HG02973 (cell line): ENCODE data around the gene SPATA20.

Experiments used
- ATAC-seq: cut with Tn5 transposase; IDR thresholded peaks from one replicate; pipeline ENCODE4 v1.9.1; 2021; ENCODE audit warnings: moderate library complexity; ENCODE audit not compliant: unreplicated experiment

Gene SPATA20

DNA sequence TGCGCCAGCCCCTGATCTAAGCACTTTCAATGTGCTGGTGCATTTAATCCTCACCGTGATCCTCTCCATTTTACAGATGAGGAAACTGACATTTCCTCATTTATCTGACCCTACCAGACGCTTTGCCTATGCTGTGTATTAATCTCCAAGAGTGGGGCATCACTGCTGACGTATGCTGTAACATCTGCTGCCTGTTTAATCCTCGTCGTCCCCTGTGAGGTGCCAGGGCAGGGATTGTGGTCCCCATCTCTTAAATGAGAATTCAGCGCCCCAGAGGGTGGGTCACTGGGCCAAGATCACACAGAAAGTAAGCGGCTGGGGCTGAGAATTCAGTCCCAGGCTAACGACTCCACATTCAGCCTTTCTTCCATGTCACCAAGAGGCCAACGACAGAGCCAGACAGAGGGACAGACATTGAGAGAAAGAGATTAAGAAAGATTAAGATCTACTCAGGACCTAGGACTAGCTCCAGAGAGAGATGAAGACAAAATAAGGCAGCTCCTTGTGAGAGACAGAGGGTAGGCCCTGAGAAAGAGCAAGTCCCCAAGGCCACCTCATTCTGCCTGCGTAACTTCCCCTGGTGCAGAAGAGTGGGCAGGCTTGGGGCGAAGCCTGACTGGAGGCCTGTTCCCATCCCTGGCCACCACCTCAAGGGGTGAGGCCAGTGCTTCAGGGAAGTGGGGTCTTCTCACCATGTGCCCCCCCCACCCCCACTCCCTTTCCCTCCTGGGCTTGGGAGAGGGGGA is 27.1 kb downstream of the SPATA20 start:
- no peak for ATAC-seq

DNA sequence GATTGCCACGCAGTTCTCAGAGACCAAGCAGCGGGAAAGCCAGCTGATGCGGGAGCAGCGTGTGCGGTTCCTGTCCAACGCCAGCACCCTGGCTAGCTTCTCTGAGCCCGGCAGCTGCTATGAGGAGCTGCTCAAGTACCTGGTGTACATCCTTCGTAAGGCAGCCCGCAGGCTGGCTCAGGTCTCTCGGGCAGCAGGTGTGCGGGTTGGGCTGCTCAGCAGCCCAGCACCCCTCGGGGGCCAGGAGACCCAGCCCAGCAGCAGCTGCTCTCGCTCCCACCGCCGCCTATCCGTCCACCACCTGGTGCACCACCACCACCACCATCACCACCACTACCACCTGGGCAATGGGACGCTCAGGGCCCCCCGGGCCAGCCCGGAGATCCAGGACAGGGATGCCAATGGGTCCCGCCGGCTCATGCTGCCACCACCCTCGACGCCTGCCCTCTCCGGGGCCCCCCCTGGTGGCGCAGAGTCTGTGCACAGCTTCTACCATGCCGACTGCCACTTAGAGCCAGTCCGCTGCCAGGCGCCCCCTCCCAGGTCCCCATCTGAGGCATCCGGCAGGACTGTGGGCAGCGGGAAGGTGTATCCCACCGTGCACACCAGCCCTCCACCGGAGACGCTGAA is 28.7 kb downstream of the SPATA20 start:
- ATAC-seq: no peak

DNA sequence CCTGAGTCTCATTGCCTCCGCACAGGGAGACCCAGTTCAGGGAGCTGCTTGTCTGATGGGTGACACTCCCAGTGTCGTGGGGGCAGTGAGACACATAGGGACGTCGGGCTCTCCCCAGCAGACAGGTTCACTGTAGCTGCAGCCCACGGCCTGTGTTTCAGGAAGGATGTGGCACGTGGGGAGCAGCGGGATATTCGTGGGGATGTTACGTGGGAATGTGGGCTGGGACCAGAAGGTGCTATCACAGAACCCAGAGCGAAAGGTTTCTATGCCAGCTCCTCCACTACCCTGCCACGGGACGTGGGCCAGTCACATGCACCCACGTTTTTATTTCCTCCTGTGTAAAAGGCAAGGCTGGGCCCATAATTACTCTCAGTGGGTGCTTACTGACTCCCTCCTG is 29.9 kb downstream of the SPATA20 start:
- no peak for ATAC-seq

GRCh38 chr17:50577451-50577954 is 30.5 kb downstream of the SPATA20 start:
- no peak for ATAC-seq

GRCh38 chr17:50578173-50578572 is 31.2 kb downstream of the SPATA20 start:
- ATAC-seq: no peak

- ATAC-seq: no peak
These were observed 32.4 kb downstream of the SPATA20 start for GRCh38 chr17:50579399-50579798.

GRCh38 chr17:50580646-50581045 is 33.7 kb downstream of the SPATA20 start:
- no peak for ATAC-seq

DNA sequence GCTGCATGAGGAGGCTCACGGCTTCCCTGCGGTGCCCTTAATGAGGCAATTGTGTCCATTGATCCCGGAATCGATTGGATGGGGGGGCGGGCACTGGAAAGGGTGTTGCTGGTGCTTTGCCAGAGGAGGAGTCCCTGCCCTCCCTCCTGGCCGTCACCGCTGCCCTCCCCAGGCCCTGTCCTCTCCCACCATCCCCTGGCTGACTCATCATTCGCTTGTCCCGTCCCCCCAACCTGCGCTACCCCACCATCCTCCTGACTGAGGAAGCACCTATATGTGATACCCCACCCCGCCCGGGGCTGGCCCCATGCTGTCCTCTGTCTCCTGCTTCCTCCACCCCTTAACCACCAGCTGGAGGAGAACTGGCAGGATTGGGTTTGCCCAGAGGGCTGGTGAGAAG is 34.3 kb downstream of the SPATA20 start:
- ATAC-seq: no peak

GRCh38 chr17:50582741-50583140 is 35.8 kb downstream of the SPATA20 start:
- ATAC-seq: no peak

DNA sequence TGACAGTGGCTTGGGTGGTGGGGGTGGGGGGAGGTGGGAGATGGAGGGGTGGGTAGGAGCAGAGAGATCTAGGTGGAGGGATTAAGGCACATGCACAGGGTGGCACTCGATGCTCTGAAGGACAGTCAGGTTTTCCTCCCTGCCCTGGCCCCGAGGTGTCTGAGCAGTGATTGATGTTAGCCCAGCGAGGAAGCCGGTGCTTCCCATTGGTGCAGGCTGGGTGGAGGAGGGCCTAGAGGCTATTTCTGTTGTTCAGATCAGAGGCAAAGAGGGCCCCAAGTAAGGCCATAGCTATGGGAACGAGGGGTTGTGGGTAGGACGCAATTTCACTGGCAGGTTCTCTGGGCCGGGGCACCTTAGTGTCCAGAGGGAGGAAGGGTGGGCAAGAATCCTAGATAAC is 36.7 kb downstream of the SPATA20 start:
- no peak for ATAC-seq

GRCh38 chr17:50584116-50584515 is 37.1 kb downstream of the SPATA20 start:
- no peak for ATAC-seq

GRCh38 chr17:50584749-50585148 is 37.8 kb downstream of the SPATA20 start:
- ATAC-seq: no peak

DNA sequence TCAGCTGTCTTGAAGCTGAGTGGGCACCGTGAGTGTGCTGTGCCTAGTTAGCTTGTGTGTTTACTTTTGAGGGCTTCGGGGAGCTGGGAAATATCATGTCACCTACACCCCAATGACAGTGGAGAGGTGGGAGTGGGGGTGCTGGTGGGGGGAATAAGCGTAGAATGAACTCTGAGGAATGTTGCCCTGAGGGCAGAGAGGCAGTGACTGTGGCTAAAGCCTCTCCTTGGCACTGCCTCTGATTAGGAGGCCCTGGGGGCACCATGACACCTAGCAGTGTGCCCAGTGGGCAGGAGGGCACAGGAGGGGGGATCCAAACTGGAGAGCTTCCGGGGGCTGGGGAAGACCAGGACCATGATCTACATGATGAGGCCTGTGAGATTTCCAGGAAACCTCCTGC is 38.4 kb downstream of the SPATA20 start:
- no peak for ATAC-seq

DNA sequence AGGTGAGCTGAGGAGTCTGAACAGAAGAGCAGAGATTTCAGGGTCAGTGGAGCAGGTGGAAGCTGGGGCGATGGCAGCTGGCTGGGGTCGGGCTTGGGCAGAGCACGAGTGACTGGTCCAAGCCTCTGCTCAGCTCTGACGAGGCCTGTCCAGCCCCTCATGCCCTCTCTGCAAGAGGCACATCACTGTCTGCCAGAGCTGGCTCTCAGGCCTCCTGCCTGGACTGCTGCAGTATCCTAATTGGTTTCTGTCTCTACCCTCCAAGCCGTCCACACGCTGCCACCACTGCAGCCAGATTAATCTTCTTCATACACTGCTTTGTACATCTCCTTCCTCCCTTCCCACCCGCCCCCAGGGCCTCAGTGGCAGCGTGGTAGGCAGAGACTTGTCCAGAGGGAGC is 38.9 kb downstream of the SPATA20 start:
- no peak for ATAC-seq

GRCh38 chr17:50586421-50587247 is 39.7 kb downstream of the SPATA20 start:
- no peak for ATAC-seq

DNA sequence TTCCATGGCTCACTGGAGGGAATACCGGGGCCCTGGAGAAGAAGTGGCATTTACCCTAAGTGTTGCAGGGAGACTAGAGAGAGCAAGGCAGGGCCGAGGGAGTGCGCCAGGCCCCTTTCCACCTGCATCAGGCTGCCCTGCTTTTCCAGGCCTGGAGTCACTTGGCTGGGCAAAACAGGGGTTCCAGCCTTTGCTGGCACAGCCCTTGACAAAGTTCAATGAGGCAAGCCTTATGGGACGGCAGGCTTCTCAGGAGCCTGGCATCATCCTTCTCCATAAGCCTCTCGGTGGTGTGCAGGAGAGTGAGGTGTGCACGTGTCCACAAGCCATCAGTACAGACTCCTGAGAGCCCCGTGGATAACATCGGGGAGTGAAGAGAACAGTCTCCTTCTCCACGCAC is 40.6 kb downstream of the SPATA20 start:
- ATAC-seq: no peak

- no peak for ATAC-seq
These were observed 41.5 kb downstream of the SPATA20 start for GRCh38 chr17:50588391-50589049.

DNA sequence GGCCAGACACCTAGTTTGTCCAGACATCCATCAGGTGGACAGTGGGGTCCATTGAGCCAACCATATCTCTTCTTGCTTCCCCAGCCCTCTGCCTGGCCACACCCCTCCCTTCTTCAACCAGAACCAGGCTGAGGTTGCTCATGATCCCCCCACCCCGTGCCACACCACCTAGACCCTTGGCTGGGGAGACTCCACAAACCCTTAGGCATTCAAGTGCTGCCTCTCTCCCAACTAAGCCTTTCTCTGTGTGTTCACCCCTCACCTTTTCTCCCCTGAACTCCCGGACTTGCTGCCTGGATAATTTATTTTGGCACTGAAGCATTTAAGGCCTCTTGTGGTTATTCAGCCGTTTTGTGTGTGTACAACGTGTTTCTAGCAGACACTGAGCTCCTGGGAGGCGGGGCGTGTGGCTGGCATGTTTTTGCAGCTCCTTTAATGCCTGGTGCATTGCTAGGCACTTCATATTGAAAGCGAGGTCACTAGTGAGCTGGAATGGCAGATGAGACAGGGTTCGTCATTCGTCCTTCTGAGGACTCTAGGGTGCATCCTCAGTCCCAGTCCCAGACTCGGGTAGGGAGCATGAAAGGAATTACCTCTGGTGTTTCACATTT is 42.2 kb downstream of the SPATA20 start:
- ATAC-seq: no peak

- no peak for ATAC-seq
These were observed 44.2 kb downstream of the SPATA20 start for GRCh38 chr17:50590946-50591737.

DNA sequence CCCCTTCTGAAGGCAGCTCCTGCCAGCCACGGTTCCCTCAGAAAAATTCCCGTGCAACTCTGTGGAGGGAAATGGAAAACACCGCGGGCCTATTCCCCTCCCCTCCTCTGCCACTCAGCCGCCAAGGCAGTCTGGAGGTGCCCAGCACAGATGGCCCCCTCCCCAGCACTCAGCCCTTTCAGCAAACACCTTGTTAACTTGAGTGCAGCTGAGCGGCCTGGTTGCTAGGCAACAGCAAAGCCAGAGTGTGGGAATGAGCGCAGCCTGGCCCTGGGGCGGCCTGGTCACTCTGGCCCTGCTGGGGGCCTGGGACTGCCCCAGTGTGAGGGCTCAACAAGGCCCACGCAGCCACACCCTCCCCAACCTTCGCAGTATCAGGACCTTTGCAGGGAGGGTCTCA is 46.3 kb downstream of the SPATA20 start:
- no peak for ATAC-seq
